ENCODE data around the gene SMTN.
"Not testable (repeated sequence)": the region's sequence is repeated elsewhere in the genome, so short reads cannot be mapped to it uniquely, and the experiment has no call there.

Gene SMTN

GRCh38 chr22:31104869-31105268, 23.8 kb downstream of the SMTN start:
- no peak for DNase-seq (ENCODE audit: low read depth)

DNA sequence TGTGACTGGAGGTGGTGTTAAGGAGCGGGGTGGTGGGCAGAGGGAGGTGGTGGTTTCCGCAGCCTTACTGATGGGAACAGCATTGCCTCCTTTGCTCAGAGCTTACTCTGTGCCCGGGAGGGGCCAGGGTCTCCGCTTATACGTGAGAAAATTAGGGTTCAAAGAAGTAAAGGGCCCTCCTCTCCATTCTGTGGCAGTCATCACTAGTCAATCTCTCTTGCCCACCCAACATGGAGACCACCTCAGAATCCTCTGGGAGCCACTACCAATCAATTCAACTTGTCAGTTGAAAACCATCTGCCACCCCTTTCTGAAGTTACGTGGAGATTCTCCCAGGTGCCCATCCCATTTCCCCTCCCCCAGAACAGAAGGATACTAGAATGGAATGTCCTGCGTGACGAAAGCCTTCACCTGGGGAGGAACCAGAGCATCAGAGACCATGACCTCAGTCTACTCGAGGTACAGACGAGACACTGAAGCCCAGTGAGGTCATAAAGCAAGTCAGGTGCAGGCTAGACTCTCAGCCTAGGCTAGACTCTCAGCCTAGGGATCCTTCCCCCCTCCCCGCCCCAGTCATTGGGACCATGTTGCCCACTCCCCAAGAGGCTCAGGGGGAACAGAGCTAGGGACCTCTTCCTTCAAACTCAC, 24.3 kb downstream of the SMTN start:
- DNase-seq (ENCODE audit: low read depth), result no peak

- no peak for DNase-seq (ENCODE audit: low read depth)
Measured at GRCh38 chr22:31106001-31106571, 25.0 kb downstream of the SMTN start.

DNA sequence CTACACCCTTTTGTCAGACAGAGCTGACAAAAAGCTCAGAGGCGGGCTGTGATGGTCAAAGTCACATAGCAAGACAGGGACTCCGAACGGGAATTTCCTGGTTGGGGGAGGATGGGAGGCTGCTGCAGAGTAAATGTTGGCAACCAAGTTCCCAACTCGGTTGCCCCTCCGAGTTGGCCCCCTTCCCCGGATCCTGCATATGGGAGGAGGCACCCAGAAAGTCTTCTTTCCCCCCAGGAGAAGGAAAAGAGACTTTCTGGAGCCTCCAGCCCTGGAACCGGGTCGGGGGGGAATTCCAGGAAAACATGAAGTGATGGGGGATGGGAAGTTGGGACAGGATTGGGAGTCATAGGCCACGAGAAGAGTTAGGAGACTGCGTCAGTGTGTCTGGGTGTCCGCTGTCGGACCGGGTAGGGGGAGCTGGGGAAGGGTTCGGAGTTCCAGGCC, 25.6 kb downstream of the SMTN start:
- no peak for DNase-seq (ENCODE audit: low read depth)

DNA sequence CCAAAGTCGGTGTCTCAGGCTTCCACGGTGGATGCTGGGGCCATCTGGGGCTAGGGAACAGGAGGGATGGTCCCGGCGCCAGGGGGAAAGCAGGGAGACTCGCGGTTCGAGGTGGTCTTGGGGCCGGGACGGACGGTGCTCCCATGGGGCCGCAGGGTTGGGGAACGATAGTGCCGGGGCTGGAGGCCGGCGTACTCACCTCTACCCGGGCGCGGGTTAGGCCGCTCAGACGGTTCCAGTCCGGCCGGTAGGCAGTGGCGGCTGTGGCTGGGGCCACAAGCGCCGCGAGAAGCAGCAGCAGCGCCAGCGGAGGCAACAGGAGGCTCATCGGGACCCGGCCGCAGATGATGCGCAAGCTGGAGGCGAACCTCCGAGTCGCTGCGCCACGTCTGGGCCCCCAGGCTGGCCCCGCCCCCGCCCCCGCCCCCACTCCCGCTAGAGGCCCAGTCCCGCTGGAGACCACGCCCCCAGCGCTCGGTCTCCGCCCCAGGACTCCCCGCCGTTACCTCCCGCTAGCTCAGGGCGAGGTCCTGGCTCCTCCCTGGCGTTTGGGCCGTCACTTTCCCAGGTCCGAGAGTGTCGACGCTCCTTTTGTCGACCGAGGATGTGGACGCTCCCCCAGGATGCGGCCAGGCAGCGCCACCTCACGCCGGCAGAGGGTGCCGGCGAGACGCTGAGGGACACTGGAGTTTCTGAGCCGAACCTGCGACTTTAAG, 26.2 kb downstream of the SMTN start, which contains the start of gene SELENOM:
SELENOM (minus strand) TSS at position 391 of the 716 bp plus-strand sequence; CDS start at position 328, 63 bp downstream.
- peak; percentile 72 for DNase-seq (ENCODE audit: low read depth)

GRCh38 chr22:31107894-31108218, 26.7 kb downstream of the SMTN start:
- no peak for DNase-seq (ENCODE audit: low read depth)

- not testable (repeated sequence) for DNase-seq (ENCODE audit: low read depth)
Measured at GRCh38 chr22:31112547-31113091, 31.5 kb downstream of the SMTN start.

- no peak for DNase-seq (ENCODE audit: low read depth)
Measured at GRCh38 chr22:31118046-31118820, 37.1 kb downstream of the SMTN start.

GRCh38 chr22:31119026-31119717, 38.1 kb downstream of the SMTN start:
- no peak for DNase-seq (ENCODE audit: low read depth)

DNA sequence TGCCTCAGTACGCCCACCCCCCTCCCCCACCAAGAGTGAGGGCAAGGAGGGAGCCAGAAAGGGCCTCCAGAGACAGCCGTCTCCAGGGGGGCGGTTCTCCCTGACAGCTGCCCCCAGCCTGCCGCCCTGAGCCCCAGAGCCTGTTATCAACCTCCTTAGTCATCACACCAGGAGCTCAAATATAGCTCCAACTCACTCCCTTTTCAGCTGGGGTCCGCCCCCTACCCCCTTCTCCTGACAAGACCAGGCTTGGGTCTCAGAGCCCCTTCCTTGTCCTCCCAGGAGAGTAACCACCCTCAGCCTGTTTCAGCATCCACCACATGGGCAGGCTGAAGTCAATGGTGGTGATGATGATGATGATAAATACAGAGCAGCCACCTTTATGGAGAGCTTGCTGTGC, 39.1 kb downstream of the SMTN start:
- no peak for DNase-seq (ENCODE audit: low read depth)

GRCh38 chr22:31120642-31121041, 39.5 kb downstream of the SMTN start:
- no peak for DNase-seq (ENCODE audit: low read depth)

DNA sequence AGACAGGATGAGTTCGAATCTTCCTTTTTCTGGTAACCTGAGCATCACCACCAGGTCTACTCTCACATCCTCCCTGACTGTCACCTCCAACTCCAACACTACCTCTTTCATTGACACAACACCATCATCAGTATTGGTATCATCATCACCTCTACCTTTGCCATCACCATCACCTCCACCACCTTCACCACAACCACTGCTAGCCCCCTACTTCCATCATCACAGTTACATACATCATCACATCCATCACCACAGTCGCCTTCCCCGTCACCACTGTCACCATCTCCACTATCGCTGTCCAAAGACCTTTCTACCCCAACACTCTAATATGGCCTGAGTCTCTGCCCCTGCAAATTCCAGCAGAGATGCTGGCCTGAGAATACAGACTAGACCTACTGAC, 40.3 kb downstream of the SMTN start:
- DNase-seq (ENCODE audit: low read depth), result no peak

GRCh38 chr22:31122196-31122531, 41.0 kb downstream of the SMTN start:
- DNase-seq (ENCODE audit: low read depth), result no peak

GRCh38 chr22:31122532-31123291, 41.6 kb downstream of the SMTN start, which contains the start of gene INPP5J:
Gene INPP5J (plus strand): TSS chr22:31122966. CDS start chr22:31123015, 49 bp downstream.
- no peak for DNase-seq (ENCODE audit: low read depth)

DNA sequence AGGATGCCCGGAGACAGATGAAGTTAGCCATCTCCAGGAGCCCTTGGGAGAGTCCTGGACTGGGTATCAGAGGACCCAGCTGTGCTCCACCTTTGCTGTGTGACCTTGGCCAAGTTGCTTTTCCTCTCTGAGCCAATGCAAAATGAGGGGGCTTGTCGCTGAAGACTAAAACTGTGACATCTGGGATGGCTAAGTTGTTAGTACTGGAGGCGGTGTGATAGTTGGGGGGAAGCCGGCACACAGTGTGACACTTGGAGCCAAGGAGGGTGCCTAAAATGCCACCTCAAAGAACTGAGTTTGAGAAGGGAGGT, 42.1 kb downstream of the SMTN start:
- DNase-seq (ENCODE audit: low read depth), result no peak

GRCh38 chr22:31124290-31124689, 43.2 kb downstream of the SMTN start:
- DNase-seq (ENCODE audit: low read depth), result no peak

DNA sequence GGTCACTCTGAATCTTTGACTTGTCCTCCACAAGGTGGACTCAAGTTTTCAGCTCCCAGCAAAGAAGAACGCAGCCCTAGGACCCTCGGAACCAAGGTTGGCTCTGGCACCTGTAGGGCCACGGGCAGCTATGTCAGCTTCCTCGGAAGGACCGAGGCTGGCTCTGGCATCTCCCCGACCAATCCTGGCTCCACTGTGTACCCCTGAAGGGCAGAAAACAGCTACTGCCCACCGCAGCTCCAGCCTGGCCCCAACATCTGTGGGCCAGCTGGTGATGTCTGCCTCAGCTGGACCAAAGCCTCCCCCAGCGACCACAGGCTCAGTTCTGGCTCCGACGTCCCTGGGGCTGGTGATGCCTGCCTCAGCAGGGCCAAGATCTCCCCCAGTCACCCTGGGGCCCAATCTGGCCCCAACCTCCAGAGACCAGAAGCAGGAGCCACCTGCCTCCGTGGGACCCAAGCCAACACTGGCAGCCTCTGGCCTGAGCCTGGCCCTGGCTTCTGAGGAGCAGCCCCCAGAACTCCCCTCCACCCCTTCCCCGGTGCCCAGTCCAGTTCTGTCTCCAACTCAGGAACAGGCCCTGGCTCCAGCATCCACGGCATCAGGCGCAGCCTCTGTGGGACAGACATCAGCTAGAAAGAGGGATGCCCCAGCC, 43.8 kb downstream of the SMTN start:
- no peak for DNase-seq (ENCODE audit: low read depth)

GRCh38 chr22:31125521-31126117, 44.5 kb downstream of the SMTN start:
- DNase-seq (ENCODE audit: low read depth), result no peak

- no peak for DNase-seq (ENCODE audit: low read depth)
Measured at GRCh38 chr22:31126128-31126868, 45.2 kb downstream of the SMTN start.

DNA sequence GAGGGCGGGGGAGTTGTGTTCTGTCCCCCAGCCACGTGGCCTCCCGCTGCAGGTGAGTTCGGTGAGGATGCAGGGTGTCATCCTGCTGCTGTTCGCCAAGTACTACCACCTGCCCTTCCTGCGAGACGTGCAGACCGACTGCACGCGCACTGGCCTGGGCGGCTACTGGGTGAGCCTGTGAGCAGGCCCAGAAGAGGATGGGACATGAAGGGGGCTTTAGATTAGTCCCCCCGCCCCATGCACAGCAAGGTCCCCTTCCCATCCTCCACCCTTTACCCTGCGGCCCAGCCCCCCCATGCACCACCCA, 45.7 kb downstream of the SMTN start:
- no peak for DNase-seq (ENCODE audit: low read depth)
